K562 (cell line): ENCODE data around the gene ACTRT3. TPM values are rescaled to one million over a fixed set of nuclear protein-coding genes. Genes with fewer than 3 reads are reported as not detected.

Experiments used
- FOXJ2 ChIP-seq: fragments of 200-800 bp; sonication (Bioruptor generic); IDR thresholded peaks from 2 replicates; pipeline ENCODE4 v1.6.1; 2016; ENCODE audit warnings: missing genetic modification characterization, missing compliant biosample characterization
- RAD51 ChIP-seq: fragments of 450-650 bp; IDR thresholded peaks from 2 replicates; pipeline ENCODE4 v1.7.1; 2016; ENCODE audit warnings: low read depth, mild to moderate bottlenecking, borderline replicate concordance
- STAT5A ChIP-seq: IDR thresholded peaks from 2 replicates; pipeline ENCODE4 v1.6.1; 2012; ENCODE audit warnings: low read length, inconsistent platforms, borderline replicate concordance
- polyA plus RNA-seq, 8 experiments: library from polyadenylated mRNA; depleted of rRNA in 4 of 8; stranded (reverse) in 5 of 8; unstranded in 3 of 8; fragments of >200 nt; fragmentation: Nextera tagmentation in 2 of 8; fragmentation: Illumina TruSeq in 1 of 8; extraction: Ambion mirVana in 2 of 8; extraction: Trizol in 1 of 8; gene quantifications; 2 replicates each; pipeline versions ENCODE4 v1.2.1 to v1.2.3, GENCODE V29; 2011 to 2014; ENCODE audit warnings: inconsistent platforms in 1 of 8, missing spikeins in 1 of 8
- total RNA-seq, 7 experiments: library from RNA; depleted of rRNA in 6 of 7; stranded (reverse); fragments of >200 nt in 6 of 7; fragmentation: Illumina TruSeq in 2 of 7; extraction: Trizol in 2 of 7; gene quantifications; 2 replicates each; pipeline versions ENCODE4 v1.2.1 to v1.2.3, GENCODE V29; 2011 to 2021; ENCODE audit warnings: low replicate concordance in 1 of 7
- TF ChIP-seq, protein P1 (sequence below): fragments of 450-650 bp; formaldehyde crosslinking; IDR thresholded peaks from 2 replicates; pipeline ENCODE4 v1.4.0; 2022; ENCODE audit warnings: mild to moderate bottlenecking, moderate library complexity
- TF ChIP-seq, protein P2 (sequence below): fragments of 250-450 bp; sonication (Bioruptor Pico); IDR thresholded peaks from 2 replicates; pipeline ENCODE4 v1.8.0; 2022; ENCODE audit warnings: inconsistent platforms, mild to moderate bottlenecking, moderate library complexity, borderline replicate concordance
- TF ChIP-seq, protein P3 (sequence below): fragments of 450-650 bp; IDR thresholded peaks from 2 replicates; pipeline ENCODE4 v1.6.1; 2018; ENCODE audit not compliant: partially characterized antibody
- TF ChIP-seq, protein P4 (sequence below), 2 experiments: fragments of 200-800 bp in 1 of 2; sonication (Bioruptor generic) in 1 of 2; sonication (generic) in 1 of 2; formaldehyde crosslinking in 1 of 2; IDR thresholded peaks in 1 of 2; conservative IDR thresholded peaks in 1 of 2; 2 replicates each; pipeline versions ENCODE4 v1.5.0 to v1.6.1; 2016 to 2020; ENCODE audit warnings: missing compliant biosample characterization in 1 of 2, missing genetic modification characterization in 1 of 2, missing genetic modification reagents in 1 of 2
- TF ChIP-seq, protein P5 (sequence below): fragments of 450-650 bp; formaldehyde crosslinking; IDR thresholded peaks from 2 replicates; pipeline ENCODE4 v1.4.0; 2020; ENCODE audit warnings: mild to moderate bottlenecking, moderate library complexity

Gene ACTRT3
- total and polyA plus RNA-seq, 9 of the 15 experiments (the other 6 are each of a cell fraction or from before 2014, with no cell fraction given), result 0.06 to 0.11 (median 0.07) TPM; not detected in 5

DNA sequence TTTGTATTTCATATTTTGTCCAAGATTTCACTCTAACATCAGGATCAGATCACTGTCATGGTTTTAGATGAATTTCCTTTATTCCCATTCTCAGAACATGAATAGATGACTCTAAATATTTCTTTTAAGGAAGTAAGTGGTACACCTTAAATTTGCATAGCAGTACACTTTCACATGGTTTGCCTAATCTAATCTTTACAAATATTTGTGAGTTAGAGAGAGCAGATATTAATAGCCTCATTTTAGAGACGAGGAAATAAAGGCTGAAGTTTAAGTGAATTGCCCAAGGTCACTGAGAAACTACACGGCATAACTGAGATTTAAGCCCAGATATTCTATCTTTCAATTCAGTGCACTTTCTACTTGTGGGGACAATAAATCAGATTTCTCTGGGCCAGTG lies 18.7 kb downstream of the ACTRT3 start (continued):
- TF ChIP-seq FOXJ2 (tag) (no peak), RAD51 (no peak), STAT5A (no peak)
- TF ChIP-seq, protein P1, sequence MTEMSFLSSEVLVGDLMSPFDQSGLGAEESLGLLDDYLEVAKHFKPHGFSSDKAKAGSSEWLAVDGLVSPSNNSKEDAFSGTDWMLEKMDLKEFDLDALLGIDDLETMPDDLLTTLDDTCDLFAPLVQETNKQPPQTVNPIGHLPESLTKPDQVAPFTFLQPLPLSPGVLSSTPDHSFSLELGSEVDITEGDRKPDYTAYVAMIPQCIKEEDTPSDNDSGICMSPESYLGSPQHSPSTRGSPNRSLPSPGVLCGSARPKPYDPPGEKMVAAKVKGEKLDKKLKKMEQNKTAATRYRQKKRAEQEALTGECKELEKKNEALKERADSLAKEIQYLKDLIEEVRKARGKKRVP (CRISPR knock-in tag), result no peak
- TF ChIP-seq, protein P2, sequence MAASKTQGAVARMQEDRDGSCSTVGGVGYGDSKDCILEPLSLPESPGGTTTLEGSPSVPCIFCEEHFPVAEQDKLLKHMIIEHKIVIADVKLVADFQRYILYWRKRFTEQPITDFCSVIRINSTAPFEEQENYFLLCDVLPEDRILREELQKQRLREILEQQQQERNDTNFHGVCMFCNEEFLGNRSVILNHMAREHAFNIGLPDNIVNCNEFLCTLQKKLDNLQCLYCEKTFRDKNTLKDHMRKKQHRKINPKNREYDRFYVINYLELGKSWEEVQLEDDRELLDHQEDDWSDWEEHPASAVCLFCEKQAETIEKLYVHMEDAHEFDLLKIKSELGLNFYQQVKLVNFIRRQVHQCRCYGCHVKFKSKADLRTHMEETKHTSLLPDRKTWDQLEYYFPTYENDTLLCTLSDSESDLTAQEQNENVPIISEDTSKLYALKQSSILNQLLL (CRISPR knock-in tag), result no peak
- TF ChIP-seq, protein P3, sequence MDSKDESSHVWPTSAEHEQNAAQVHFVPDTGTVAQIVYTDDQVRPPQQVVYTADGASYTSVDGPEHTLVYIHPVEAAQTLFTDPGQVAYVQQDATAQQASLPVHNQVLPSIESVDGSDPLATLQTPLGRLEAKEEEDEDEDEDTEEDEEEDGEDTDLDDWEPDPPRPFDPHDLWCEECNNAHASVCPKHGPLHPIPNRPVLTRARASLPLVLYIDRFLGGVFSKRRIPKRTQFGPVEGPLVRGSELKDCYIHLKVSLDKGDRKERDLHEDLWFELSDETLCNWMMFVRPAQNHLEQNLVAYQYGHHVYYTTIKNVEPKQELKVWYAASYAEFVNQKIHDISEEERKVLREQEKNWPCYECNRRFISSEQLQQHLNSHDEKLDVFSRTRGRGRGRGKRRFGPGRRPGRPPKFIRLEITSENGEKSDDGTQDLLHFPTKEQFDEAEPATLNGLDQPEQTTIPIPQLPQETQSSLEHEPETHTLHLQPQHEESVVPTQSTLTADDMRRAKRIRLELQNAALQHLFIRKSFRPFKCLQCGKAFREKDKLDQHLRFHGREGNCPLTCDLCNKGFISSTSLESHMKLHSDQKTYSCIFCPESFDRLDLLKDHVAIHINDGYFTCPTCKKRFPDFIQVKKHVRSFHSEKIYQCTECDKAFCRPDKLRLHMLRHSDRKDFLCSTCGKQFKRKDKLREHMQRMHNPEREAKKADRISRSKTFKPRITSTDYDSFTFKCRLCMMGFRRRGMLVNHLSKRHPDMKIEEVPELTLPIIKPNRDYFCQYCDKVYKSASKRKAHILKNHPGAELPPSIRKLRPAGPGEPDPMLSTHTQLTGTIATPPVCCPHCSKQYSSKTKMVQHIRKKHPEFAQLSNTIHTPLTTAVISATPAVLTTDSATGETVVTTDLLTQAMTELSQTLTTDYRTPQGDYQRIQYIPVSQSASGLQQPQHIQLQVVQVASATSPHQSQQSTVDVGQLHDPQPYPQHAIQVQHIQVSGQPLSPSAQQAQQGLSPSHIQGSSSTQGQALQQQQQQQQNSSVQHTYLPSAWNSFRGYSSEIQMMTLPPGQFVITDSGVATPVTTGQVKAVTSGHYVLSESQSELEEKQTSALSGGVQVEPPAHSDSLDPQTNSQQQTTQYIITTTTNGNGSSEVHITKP, result no peak
- TF ChIP-seq, protein P4, sequence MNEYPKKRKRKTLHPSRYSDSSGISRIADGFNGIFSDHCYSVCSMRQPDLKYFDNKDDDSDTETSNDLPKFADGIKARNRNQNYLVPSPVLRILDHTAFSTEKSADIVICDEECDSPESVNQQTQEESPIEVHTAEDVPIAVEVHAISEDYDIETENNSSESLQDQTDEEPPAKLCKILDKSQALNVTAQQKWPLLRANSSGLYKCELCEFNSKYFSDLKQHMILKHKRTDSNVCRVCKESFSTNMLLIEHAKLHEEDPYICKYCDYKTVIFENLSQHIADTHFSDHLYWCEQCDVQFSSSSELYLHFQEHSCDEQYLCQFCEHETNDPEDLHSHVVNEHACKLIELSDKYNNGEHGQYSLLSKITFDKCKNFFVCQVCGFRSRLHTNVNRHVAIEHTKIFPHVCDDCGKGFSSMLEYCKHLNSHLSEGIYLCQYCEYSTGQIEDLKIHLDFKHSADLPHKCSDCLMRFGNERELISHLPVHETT (CRISPR knock-in tag; conservative IDR thresholded peaks at IDR 0.05 in 1 of 2, IDR thresholded peaks at IDR 0.05 in 1 of 2), result no peak
- TF ChIP-seq, protein P5, sequence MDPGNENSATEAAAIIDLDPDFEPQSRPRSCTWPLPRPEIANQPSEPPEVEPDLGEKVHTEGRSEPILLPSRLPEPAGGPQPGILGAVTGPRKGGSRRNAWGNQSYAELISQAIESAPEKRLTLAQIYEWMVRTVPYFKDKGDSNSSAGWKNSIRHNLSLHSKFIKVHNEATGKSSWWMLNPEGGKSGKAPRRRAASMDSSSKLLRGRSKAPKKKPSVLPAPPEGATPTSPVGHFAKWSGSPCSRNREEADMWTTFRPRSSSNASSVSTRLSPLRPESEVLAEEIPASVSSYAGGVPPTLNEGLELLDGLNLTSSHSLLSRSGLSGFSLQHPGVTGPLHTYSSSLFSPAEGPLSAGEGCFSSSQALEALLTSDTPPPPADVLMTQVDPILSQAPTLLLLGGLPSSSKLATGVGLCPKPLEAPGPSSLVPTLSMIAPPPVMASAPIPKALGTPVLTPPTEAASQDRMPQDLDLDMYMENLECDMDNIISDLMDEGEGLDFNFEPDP, result no peak
- TF ChIP-seq, all 486 proteins: peak for 0
